Activated CD4-positive, alpha-beta T cell treated with anti-CD3 and anti-CD28 coated beads, Interleukin-2, amount 10 ng/mL, durations not matched to agents 7 days and 5 days (primary cell): ENCODE measurements around the gene IFFO2. TPM values are rescaled to one million over a fixed set of nuclear protein-coding genes. Genes with fewer than 3 reads are reported as not detected.
"Not testable (repeated sequence)": the region's sequence is repeated elsewhere in the genome, so short reads cannot be mapped to it uniquely, and the experiment has no call there.

ENCODE experiments used
- CTCF ChIA-PET: fragments of 350-600 bp; sonication (Branson Sonifier 250); formaldehyde crosslinking; loops from one replicate; lab custom pipeline; 2021; ENCODE audit warnings: antibody characterized with exemption; lab: Charles Lee
- POLR2A ChIA-PET: fragments of 350-600 bp; sonication (Branson Sonifier 250); formaldehyde crosslinking; loops from one replicate; lab custom pipeline; 2021; ENCODE audit warnings: antibody characterized with exemption; lab: Charles Lee
- DNase-seq: peaks from one replicate; pipeline ENCODE4 v3.0.0-alpha.2; 2020
- H3K27ac Mint-ChIP-seq: one replicate; pipeline ENCODE4 v1.8.0; 2021; ENCODE audit warnings: mild to moderate bottlenecking, moderate library complexity, mixed read lengths
- H3K27me3 Mint-ChIP-seq: one replicate; pipeline ENCODE4 v1.8.0; 2021; ENCODE audit warnings: mixed read lengths
- H3K36me3 Mint-ChIP-seq: one replicate; pipeline ENCODE4 v1.8.0; 2021; ENCODE audit warnings: low read depth, mixed read lengths
- H3K4me1 Mint-ChIP-seq: one replicate; pipeline ENCODE4 v1.8.0; 2021; ENCODE audit warnings: mixed read lengths
- H3K4me3 Mint-ChIP-seq: one replicate; pipeline ENCODE4 v1.8.0; 2021; ENCODE audit warnings: mild to moderate bottlenecking, moderate library complexity, mixed read lengths
- H3K9me3 Mint-ChIP-seq: one replicate; pipeline ENCODE4 v1.8.0; 2021; ENCODE audit warnings: mixed read lengths
- total RNA-seq, 2 experiments: library from RNA; stranded (reverse); gene quantifications; one replicate each; pipeline ENCODE4 v1.2.3, GENCODE V29; 2021

IFFO2 gene
- total RNA-seq, 2 experiments from 2014 or later = 20.4 to 21.7 TPM

GRCh38 chr1:18891858-18892257 is 64.6 kb downstream of the IFFO2 start:
- H3K27me3 Mint-ChIP-seq, POLR2A ChIA-PET, H3K27ac Mint-ChIP-seq, H3K4me1 Mint-ChIP-seq, H3K4me3 Mint-ChIP-seq, DNase-seq, H3K9me3 Mint-ChIP-seq, H3K36me3 Mint-ChIP-seq: not testable (repeated sequence)
- CTCF ChIA-PET = interaction anchor here (0.9 to 2.7 kb wide), 2 partner anchors 9 to 16 kb away, joined by 3 to 11 read pairs; no protein-coding TSS in a partner anchor

GRCh38 chr1:18891426-18891780 is 65.1 kb downstream of the IFFO2 start:
- no peaks in the 10 kb centered on the region for H3K36me3 Mint-ChIP-seq
- no peaks in the 10 kb centered on the region for H3K9me3 Mint-ChIP-seq
- no peak for DNase-seq
- H3K4me3 Mint-ChIP-seq = no peak overlapping the region
- H3K27ac Mint-ChIP-seq = no peak overlapping the region
- CTCF ChIA-PET = interaction anchor here (0.8 to 0.9 kb wide), 2 partner anchors 9 to 16 kb away, joined by 3 read pairs; no protein-coding TSS in a partner anchor
- no peaks in the 10 kb centered on the region for H3K27me3 Mint-ChIP-seq
- H3K4me1 Mint-ChIP-seq = no peaks in the 10 kb centered on the region
- POLR2A ChIA-PET = no interaction called here

- CTCF ChIA-PET = interaction anchor here (0.8 kb wide), 1 partner anchor 15 kb away, joined by 3 read pairs; no protein-coding TSS in a partner anchor
- Mint-ChIP-seq H3K4me1 (no peaks in the 10 kb centered on the region), H3K36me3 (no peaks in the 10 kb centered on the region), H3K27me3 (no peaks in the 10 kb centered on the region), H3K4me3 (no peak overlapping the region), H3K27ac (no peak overlapping the region), H3K9me3 (no peaks in the 10 kb centered on the region)
- no peak for DNase-seq
- POLR2A ChIA-PET = no interaction called here
Observed at GRCh38 chr1:18890706-18891425, 65.6 kb downstream of the IFFO2 start.

- Mint-ChIP-seq H3K27ac (no peak overlapping the region), H3K9me3 (no peaks in the 10 kb centered on the region), H3K4me3 (no peak overlapping the region), H3K27me3 (no peaks in the 10 kb centered on the region), H3K36me3 (no peaks in the 10 kb centered on the region), H3K4me1 (no peaks in the 10 kb centered on the region)
- no peak for DNase-seq
- ChIA-PET CTCF (no interaction called here), POLR2A (no interaction called here)
Observed at GRCh38 chr1:18886003-18886335, 70.5 kb downstream of the IFFO2 start.

- POLR2A ChIA-PET = no interaction called here
- no peaks in the 10 kb centered on the region for H3K9me3 Mint-ChIP-seq
- no peak for DNase-seq
- H3K36me3 Mint-ChIP-seq = no peaks in the 10 kb centered on the region
- CTCF ChIA-PET = interaction anchor here (0.9 to 3.3 kb wide), 4 partner anchors 11 to 227 kb away, joined by 4 to 15 read pairs (median 8); no protein-coding TSS in a partner anchor
- H3K27me3 Mint-ChIP-seq = no peaks in the 10 kb centered on the region
- H3K4me3 Mint-ChIP-seq = no peak overlapping the region
- H3K4me1 Mint-ChIP-seq = no peaks in the 10 kb centered on the region
- no peak overlapping the region for H3K27ac Mint-ChIP-seq
Observed at GRCh38 chr1:18885311-18886002, 71.0 kb downstream of the IFFO2 start.

GRCh38 chr1:18884727-18885126 is 71.7 kb downstream of the IFFO2 start:
- Mint-ChIP-seq H3K27me3 (no peaks in the 10 kb centered on the region), H3K4me1 (no peaks in the 10 kb centered on the region), H3K9me3 (no peaks in the 10 kb centered on the region), H3K4me3 (no peak overlapping the region), H3K27ac (no peak overlapping the region), H3K36me3 (no peaks in the 10 kb centered on the region)
- ChIA-PET POLR2A (interaction anchor here (0.7 kb wide), 1 partner anchor 190 kb away, joined by 3 read pairs; no protein-coding TSS in a partner anchor), CTCF (interaction anchor here (0.6 to 3.3 kb wide), 14 partner anchors 8 to 350 kb away, joined by 3 to 15 read pairs (median 4); partner anchors contain the start of gene ALDH4A1)
- DNase-seq = no peak

- DNase-seq = no peak
- Mint-ChIP-seq H3K36me3 (no peaks in the 10 kb centered on the region), H3K4me1 (no peaks in the 10 kb centered on the region), H3K9me3 (no peaks in the 10 kb centered on the region), H3K4me3 (no peak overlapping the region), H3K27ac (no peak overlapping the region), H3K27me3 (no peaks in the 10 kb centered on the region)
- CTCF ChIA-PET = interaction anchor here (0.6 to 3.3 kb wide), 15 partner anchors 9 to 350 kb away, joined by 3 to 15 read pairs (median 4); partner anchors contain the start of gene ALDH4A1
- POLR2A ChIA-PET = interaction anchor here (0.7 kb wide), 1 partner anchor 190 kb away, joined by 3 read pairs; no protein-coding TSS in a partner anchor
Observed at GRCh38 chr1:18884419-18884717, 72.1 kb downstream of the IFFO2 start.

GRCh38 chr1:18883636-18884418 is 72.6 kb downstream of the IFFO2 start:
- peak; percentile 71 for DNase-seq
- Mint-ChIP-seq H3K9me3 (no peaks in the 10 kb centered on the region), H3K4me1 (no peaks in the 10 kb centered on the region), H3K27me3 (no peaks in the 10 kb centered on the region), H3K4me3 (no peak overlapping the region), H3K27ac (no peak overlapping the region), H3K36me3 (no peaks in the 10 kb centered on the region)
- CTCF ChIA-PET = interaction anchor here (0.5 to 3.3 kb wide), 15 partner anchors 9 to 351 kb away, joined by 3 to 15 read pairs (median 4); partner anchors contain the start of gene ALDH4A1
- POLR2A ChIA-PET = interaction anchor here (0.6 kb wide), 1 partner anchor 177 kb away, joined by 4 read pairs; no protein-coding TSS in a partner anchor

- DNase-seq = no peak
- Mint-ChIP-seq H3K27me3 (no peaks in the 10 kb centered on the region), H3K4me1 (no peaks in the 10 kb centered on the region), H3K27ac (no peak overlapping the region), H3K9me3 (no peaks in the 10 kb centered on the region), H3K4me3 (no peak overlapping the region), H3K36me3 (no peaks in the 10 kb centered on the region)
- CTCF ChIA-PET = interaction anchor here (0.9 to 3.3 kb wide), 4 partner anchors 8 to 328 kb away, joined by 3 to 15 read pairs (median 8); no protein-coding TSS in a partner anchor
- POLR2A ChIA-PET = no interaction called here
Observed at GRCh38 chr1:18883079-18883478, 73.4 kb downstream of the IFFO2 start.

GRCh38 chr1:18882486-18882885 is 74.0 kb downstream of the IFFO2 start:
- no peak for DNase-seq
- ChIA-PET POLR2A (no interaction called here), CTCF (interaction anchor here (1.0 to 3.3 kb wide), 2 partner anchors 9 to 230 kb away, joined by 3 to 12 read pairs; no protein-coding TSS in a partner anchor)
- no peaks in the 10 kb centered on the region for H3K36me3 Mint-ChIP-seq
- no peaks in the 10 kb centered on the region for H3K27me3 Mint-ChIP-seq
- no peaks in the 10 kb centered on the region for H3K4me1 Mint-ChIP-seq
- H3K27ac Mint-ChIP-seq = no peak overlapping the region
- H3K4me3 Mint-ChIP-seq = no peak overlapping the region
- H3K9me3 Mint-ChIP-seq = no peaks in the 10 kb centered on the region

GRCh38 chr1:18881642-18882431 is 74.6 kb downstream of the IFFO2 start:
- no peak overlapping the region for H3K27ac Mint-ChIP-seq
- DNase-seq = no peak
- POLR2A ChIA-PET = no interaction called here
- CTCF ChIA-PET = interaction anchor here (1.0 kb wide), 1 partner anchor 10 kb away, joined by 3 read pairs; no protein-coding TSS in a partner anchor
- H3K4me3 Mint-ChIP-seq = no peak overlapping the region
- no peaks in the 10 kb centered on the region for H3K27me3 Mint-ChIP-seq
- no peaks in the 10 kb centered on the region for H3K4me1 Mint-ChIP-seq
- H3K9me3 Mint-ChIP-seq = no peaks in the 10 kb centered on the region
- H3K36me3 Mint-ChIP-seq = no peaks in the 10 kb centered on the region

GRCh38 chr1:18881164-18881563 is 75.3 kb downstream of the IFFO2 start:
- H3K9me3 Mint-ChIP-seq = no peaks in the 10 kb centered on the region
- H3K36me3 Mint-ChIP-seq = no peaks in the 10 kb centered on the region
- H3K27ac Mint-ChIP-seq = no peak overlapping the region
- POLR2A ChIA-PET = no interaction called here
- CTCF ChIA-PET = no interaction called here
- H3K27me3 Mint-ChIP-seq = no peaks in the 10 kb centered on the region
- no peaks in the 10 kb centered on the region for H3K4me1 Mint-ChIP-seq
- H3K4me3 Mint-ChIP-seq = no peak overlapping the region
- no peak for DNase-seq
